NB4 (cell line): Measurements from ENCODE around the gene CTNND2.

Experiments
- MYC ChIP-seq: IDR thresholded peaks from 2 replicates; pipeline ENCODE4 v1.6.1; 2011; ENCODE audit warnings: low read depth, low read length
- POLR2A ChIP-seq: IDR thresholded peaks from 2 replicates; pipeline ENCODE4 v1.6.1; 2011; ENCODE audit warnings: mild to moderate bottlenecking; ENCODE audit not compliant: insufficient read length; ENCODE audit errors: extremely low read depth
- TF ChIP-seq, protein P1 (sequence below): IDR thresholded peaks from one replicate; pipeline ENCODE4 v1.5.1; 2012; ENCODE audit warnings: low read depth, low read length
- TF ChIP-seq, protein P2 (sequence below): IDR thresholded peaks from 2 replicates; pipeline ENCODE4 v1.6.1; 2011; ENCODE audit warnings: low read depth, low read length

DNA sequence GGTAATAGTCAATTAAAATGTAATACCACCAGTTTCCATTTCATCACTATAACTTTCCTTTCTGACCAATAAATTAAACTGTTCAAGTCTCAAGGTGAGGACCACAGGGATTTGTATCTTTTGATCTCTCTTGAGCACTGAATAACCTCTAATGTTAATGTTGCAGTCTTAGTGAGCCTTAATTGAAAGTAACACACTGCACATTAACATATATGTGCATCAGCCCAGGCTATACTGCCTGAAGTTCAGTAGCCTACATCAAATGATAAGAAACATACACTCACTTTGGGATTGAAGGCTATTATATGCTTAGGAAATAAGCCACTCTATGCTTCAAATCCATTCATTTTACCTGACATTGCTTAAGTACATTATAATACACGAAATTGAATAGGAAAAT is 832.2 kb downstream of the CTNND2 start:
- TF ChIP-seq, protein P1, sequence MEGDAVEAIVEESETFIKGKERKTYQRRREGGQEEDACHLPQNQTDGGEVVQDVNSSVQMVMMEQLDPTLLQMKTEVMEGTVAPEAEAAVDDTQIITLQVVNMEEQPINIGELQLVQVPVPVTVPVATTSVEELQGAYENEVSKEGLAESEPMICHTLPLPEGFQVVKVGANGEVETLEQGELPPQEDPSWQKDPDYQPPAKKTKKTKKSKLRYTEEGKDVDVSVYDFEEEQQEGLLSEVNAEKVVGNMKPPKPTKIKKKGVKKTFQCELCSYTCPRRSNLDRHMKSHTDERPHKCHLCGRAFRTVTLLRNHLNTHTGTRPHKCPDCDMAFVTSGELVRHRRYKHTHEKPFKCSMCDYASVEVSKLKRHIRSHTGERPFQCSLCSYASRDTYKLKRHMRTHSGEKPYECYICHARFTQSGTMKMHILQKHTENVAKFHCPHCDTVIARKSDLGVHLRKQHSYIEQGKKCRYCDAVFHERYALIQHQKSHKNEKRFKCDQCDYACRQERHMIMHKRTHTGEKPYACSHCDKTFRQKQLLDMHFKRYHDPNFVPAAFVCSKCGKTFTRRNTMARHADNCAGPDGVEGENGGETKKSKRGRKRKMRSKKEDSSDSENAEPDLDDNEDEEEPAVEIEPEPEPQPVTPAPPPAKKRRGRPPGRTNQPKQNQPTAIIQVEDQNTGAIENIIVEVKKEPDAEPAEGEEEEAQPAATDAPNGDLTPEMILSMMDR: no peak
- TF ChIP-seq POLR2A: no peak
- no peak for TF ChIP-seq MYC
- TF ChIP-seq, protein P2, sequence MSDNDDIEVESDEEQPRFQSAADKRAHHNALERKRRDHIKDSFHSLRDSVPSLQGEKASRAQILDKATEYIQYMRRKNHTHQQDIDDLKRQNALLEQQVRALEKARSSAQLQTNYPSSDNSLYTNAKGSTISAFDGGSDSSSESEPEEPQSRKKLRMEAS: no peak
